GM18526 (cell line): ENCODE measurements around the gene HEXD.

Experiments
- POLR2A ChIP-seq: IDR thresholded peaks from 3 replicates; pipeline ENCODE4 v1.6.1; 2011; ENCODE audit not compliant: insufficient read length; ENCODE audit errors: extremely low read depth

The HEXD gene

DNA sequence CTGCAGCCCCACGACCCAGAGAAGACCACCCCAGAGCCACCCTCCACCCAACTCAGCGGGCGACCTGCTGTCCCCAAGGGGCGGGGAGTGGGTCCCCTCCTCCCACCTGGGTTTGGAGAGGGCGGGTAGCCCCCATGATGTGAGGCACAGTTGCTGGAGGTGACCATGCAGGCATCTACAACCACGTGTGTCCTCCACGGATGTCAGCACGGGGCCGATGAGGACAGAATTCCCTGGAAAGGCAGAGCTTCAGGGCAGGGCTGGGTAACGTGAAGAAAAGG, 39.5 kb upstream of the HEXD start:
- TF ChIP-seq POLR2A, result no peak

DNA sequence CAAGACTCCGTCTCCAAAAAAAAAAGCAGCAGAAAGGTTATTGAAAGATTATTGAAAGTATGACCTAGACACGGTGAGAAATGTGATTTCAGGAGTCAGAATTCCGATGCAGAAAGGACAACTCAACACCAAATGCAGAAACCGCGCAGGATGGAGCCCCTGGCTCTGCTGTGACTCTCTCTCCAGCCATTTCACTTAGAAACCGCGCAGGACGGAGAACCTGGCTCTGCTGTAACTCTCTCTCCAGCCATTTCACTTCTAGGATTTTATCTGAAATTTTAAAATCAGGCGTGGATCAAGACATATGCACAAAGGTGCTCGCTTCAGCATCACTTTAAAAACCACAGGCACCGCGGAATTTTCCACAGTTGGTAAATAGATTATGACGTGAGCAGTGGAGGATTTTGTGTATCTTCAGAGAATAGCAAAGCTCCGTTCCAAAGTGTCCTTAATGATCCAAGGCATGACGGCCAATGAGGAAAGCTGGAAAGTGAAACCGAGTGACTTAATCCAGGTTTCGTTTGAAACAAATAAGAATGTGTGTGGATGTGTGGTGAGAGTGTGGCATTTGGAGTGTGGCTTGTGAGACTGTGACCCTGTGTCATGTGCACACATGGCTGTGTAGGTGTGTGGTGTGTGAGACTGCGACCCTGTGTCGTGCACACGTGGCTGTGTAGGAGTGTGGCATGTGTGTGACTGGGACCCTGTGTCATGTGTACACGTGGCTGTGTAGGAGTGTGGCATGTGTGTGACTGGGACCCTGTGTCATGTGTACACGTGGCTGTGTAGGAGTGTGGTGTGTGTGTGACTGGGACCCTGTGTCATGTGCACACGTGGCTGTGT, 37.1 kb upstream of the HEXD start:
- TF ChIP-seq POLR2A, result no peak

DNA sequence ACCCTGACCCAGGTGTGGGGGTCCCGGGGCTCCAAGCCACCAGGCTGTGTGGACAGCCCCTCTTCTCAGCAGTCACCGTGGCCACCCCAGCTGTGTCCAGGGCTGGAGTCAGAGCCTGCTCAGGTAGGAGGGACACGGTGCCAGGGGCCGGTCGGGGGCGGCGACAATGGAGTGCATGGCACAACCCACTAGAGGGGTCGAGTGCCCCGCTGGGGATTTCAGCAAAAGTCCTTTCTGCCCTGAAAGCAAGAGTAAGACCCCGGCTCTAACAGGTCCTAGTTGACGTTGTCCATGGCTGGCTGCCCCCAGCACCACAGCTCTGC, 35.3 kb upstream of the HEXD start:
- TF ChIP-seq POLR2A, result no peak

DNA sequence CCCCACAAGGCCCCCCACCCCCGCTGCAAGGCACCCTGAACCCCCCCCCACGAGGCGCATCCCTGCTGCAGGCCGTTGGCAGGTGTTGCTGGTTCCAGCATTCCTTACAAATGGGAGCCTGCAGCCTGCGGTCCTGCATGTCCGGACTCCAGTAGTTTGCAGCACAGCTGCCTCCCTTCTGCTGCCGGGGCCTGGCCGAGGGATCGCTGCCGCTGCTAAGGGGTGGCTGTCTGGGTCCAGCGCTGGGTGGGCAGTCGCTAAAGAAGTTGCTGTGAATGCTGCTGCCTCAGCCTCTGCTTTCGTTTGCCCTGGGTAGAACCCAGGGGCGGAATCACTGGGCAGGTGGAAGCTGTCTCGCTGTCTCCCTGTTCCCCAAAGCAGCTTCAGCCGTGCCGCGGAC, 34.7 kb upstream of the HEXD start:
- TF ChIP-seq POLR2A, result no peak

DNA sequence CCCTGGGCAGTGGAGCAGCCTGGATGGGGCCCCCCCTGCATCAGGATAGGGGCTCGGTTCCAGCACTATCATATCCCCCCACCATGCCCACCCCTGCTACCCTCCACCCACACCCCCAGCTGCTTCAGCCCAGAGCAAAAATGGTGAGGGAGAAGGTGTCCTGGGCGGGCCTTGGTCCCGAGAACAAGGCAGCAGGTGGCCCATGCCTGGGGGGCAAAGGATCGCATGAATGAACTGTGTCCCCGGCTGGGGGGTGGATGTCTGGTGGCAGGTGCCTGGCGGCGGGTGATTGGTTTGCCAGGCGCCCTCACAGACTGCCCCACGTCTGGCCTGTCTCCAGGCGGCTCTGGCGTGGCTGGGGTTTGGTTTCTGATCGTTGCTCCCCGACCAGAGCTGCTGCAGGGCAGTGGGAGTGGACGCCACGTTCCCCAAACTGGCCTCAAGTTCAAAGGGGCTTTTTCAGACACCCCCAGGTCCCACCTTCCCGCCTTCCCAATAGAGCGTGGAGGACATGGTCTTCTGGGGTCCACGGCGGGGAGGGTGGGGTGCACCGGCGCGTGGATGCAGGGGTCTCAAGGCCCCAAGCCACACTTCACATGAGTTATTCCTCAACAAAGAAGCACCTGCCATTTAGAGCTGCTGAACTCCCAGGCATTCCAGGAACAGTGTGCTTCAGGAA, 34.0 kb upstream of the HEXD start:
- TF ChIP-seq POLR2A, result no peak

DNA sequence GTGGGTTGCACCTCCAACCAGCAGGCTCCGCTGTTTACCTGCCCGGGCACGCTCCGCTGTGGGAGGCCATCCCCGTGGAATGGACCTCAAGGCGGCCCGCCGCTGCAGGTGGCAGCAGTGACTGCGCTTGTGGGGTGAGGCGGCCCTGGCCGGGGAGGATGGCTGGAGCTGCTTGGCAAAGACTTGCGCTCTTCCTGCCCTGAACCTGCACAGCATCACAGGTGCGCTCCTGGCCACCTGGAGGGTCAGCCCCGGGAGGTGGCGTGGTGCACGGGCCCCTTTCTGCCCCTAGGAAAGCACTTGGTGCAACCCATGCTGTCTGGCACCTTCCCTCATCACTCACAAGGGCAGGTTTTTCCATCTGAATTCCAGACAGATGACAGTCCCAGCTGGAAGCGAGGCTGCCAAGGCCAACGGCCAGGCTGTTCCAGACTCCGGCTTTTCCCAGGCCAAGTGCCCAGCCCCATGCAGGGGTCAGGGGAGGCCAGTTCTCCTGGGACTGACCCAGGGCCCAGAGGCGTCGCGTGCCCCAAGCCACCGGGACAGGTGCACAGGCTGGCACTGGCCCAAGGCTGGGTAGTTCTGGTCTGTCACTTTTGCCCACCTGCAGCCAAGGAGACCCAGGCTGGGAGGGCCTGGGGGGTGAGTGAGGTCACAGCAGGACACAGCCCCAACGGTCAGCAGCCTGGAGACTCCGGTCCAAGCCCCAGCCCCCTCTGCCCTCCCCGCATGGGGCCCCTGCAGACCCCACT, 33.2 kb upstream of the HEXD start:
- no peak for TF ChIP-seq POLR2A

DNA sequence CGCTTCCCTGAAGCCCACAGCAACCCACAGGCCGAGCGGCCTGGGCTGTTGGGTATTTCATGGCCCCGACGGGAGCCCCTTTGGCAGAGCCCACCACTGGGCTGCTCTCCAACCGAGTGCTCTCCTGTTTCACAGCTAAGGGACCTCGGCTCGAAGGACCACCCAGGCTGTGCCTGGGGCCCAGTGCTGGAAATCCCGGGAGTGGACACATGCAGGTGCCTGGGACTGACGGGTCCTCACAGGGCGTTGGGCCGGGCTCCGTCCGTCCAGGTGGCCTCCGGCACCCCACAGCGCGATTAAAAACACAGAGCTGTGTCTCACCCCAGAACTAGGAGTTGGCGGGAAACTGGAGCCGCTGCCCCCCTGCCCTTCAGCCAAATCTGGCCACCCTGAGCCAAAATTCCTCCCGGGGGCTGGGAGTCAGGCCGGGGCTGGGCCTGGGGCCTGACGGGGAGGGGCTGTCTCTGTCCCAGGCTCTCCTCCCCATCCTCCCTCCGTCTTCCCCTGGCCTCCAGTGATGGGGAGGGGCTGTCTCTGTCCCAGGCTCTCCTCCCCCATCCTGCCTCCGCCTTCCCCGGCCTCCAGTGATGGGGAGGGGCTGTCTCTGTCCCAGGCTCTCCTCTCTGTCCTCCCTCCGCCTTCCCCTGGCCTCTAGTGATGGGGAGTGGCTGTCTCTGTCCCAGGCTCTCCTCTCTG, 32.4 kb upstream of the HEXD start:
- TF ChIP-seq POLR2A, result no peak

DNA sequence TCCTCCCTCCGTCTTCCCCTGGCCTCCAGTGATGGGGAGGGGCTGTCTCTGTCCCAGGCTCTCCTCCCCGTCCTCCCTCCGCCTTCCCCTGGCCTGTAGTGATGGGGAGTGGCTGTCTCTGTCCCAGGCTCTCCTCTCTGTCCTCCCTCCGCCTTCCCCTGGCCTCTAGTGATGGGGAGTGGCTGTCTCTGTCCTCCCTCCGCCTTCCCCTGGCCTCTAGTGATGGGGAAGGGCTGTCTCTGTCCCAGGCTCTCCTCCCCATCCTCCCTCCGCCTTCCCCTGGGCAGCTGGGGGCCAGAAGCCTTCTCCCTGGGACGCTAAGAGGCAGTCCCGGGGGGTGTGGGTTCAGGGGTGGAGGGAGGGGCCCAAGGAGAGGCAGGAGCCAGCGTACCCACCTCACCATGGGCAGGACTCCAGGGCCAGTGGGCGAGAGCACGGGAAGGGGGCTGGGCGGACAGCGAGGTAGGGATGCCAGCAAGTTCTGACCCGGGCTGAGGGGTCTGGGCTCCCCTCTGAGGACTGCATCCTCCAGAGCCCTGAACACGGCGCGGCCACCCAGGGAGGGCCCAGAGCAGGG, 31.8 kb upstream of the HEXD start:
- no peak for TF ChIP-seq POLR2A

DNA sequence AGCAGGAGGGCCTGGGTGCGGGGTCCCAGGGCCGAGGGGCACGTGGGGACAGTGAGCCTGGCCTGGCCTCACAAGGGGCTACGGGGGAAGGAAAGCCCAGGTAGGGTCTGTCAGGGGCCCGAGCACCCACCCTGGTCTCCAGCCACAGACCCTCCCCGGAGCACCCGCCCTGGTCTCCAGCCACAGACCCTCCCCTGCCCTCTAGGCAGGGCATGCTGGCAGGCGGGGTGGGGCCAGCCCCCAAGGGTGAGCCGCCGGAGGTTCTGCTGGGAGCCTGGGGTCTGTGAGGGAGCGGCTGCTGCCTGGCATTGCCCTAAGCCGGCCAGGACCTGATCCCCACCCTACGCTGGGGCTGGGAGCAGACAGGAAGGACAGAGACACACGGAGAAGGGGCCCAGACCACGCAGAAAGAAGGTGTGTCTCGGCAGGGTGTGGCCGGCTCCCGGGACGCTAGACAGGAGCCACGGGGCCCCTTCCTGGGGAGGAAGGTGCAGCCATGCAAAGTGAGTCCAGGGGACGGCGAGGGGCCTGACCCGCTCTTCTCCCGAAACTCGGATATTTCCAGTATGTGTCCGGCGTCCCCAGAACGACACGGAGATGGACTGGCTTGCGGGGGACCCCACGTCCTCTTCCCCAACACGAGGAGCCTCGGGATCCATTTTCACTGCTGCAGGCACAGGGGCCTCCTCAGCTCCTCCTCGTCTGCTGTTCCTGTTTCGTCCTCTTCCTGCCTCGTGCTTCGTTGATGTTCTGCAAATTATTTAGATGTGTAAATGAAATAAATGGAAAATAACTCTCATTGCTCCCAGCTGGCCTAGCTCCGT, 31.1 kb upstream of the HEXD start:
- no peak for TF ChIP-seq POLR2A

DNA sequence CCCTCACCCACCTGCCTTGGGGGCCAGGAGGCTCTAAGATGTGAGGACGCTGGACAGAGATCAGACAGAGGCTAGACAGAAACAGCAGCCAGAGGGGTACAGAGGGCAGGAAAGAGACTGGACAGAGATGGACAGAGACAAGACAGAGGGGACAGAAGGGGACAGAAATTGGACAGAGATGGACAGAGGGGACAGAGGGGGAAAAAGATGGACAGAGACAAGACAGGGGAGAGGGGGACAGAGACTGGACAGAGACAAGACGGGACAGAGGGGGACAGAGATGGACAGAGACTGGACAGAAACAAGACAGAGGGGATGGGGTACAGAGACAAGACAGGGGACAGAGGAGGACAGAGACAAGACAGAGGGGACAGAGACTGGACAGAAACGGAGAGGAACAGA, 30.4 kb upstream of the HEXD start:
- TF ChIP-seq POLR2A, result no peak

DNA sequence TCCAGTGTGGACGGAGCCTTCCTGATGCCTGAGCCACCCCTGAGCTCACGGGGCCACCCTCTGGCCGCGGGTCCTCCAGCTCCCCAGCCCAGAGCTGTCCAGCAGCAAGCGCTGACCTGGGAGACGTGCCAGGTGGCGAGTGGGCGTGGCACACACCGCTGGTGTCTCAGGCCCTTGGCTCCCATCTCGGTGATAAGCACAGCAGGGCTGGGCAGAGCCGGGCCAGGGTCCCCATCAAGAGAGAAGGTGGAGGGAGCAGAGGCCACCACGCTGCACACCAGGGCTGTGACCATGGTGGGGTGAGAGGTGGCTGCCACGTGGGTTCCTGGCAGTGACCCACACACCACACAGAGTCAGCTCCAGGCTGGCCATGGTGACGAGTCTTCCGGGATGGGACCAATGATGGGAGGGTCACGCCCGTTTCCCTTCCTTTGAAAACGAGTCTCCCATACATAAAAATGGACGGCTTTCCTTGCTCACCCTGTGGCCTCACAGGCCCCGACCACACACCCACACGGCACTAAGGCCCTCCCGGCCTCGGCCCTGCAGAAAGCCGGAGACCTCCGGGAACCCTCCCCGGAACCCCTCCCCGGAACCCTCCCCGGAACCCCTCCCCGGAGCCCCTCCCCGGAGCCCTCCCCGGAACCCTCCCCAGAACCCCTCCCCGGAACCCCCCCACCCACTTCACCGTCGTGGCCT, 29.8 kb upstream of the HEXD start:
- TF ChIP-seq POLR2A, result no peak

DNA sequence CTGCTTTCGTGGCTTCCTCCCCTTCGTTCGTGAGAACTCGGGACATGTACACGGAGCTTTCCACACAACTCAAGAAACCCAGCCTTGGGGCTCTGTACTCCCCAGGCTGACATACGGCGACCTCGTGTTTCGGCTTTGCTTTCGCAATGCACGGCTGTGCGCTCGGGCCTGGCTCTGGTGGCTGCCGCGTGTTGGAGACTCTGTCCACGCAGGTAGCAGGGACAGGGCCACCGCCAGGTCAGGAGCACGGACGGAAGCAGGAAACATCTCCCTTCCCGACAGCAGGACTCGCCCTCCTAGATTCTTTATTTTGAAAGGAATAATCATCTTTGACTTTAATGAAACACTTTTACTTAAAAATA, 29.2 kb upstream of the HEXD start:
- no peak for TF ChIP-seq POLR2A

DNA sequence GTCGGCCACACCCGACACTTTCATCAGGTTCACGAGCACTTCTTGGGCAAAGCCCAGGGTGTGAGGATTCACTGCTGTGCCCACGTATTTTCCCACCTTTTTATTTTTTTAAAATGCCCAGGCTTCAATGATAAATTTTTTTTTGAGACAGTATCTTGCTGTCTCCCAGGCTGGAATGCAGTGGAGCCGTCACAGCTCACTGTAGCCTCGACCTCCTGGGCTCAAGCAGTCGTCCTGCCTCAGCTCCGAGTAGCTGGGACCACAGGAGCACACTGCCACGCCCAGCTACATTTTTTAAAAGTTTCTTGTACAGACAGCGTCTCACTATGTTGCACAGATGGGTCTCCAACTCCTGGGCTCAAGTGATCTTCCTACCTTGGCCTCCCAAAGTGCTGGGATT, 28.8 kb upstream of the HEXD start:
- no peak for TF ChIP-seq POLR2A

DNA sequence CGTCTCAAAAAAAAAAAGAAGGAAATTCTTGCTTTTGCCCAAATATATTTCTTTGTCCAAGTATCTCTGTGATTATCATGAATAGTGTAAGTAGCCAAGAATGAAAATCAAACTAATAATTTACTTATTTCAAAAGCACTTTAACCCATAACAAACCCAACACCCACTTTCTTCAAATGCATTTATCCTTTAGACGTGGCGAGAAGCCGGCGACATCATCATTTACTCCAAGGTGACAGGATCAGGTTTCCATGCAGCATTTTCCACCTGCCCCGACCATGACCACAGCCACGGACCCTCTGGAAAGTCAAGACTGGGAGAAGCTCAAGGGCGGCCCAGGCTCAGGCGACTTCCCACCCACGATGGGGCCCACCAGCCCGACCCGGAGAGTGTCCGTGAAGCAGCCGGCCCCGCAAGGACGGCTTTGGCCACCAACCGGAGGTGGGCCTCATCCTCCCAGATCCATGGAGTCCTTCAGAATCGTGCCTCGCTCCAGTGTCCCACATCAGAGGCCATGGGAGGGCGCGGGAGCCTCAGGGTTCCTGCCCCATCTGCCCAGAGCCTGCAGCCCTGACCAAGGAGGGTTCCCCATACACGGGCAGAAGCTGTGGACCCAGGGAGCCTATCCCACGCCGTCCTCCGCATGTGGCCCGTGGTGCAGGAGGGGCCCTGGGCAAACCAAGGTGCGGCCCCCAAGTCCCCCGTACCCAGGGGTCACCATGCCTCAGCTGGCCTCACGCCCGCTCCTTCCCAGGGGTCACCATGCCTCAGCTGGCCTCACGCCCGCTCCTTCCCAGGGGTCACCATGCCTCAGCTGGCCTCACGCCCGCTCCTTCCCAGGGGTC, 27.9 kb upstream of the HEXD start:
- TF ChIP-seq POLR2A, result no peak
